Osteocyte (in vitro differentiated cells): ENCODE results near the gene GNAZ. TPM values are rescaled to one million over a fixed set of nuclear protein-coding genes. Genes with fewer than 3 reads are reported as not detected.
A peak's percentile ranks its signal among the peaks of the same experiment; 100 is the strongest.
"Not testable (repeated sequence)": the region's sequence is repeated elsewhere in the genome, so short reads cannot be mapped to it uniquely, and the experiment has no call there.

Experiments
- DNase-seq: peaks from one replicate; pipeline ENCODE4 v3.0.0; 2021; ENCODE audit warnings: mixed read lengths; ENCODE audit not compliant: unreplicated experiment; ENCODE audit errors: extremely low spot score
- H3K27ac Mint-ChIP-seq: one replicate; pipeline ENCODE4 v1.8.0; 2021; ENCODE audit warnings: mild to moderate bottlenecking, mixed read lengths; ENCODE audit not compliant: unreplicated experiment
- H3K27me3 Mint-ChIP-seq: one replicate; pipeline ENCODE4 v1.8.0; 2021; ENCODE audit warnings: mixed read lengths; ENCODE audit not compliant: unreplicated experiment
- H3K36me3 Mint-ChIP-seq: one replicate; pipeline ENCODE4 v1.8.0; 2021; ENCODE audit warnings: mixed read lengths; ENCODE audit not compliant: unreplicated experiment
- H3K4me1 Mint-ChIP-seq: one replicate; pipeline ENCODE4 v1.8.0; 2021; ENCODE audit warnings: mixed read lengths; ENCODE audit not compliant: unreplicated experiment
- H3K4me3 Mint-ChIP-seq: one replicate; pipeline ENCODE4 v1.8.0; 2021; ENCODE audit warnings: mild to moderate bottlenecking, moderate library complexity, mixed read lengths; ENCODE audit not compliant: unreplicated experiment
- H3K9me3 Mint-ChIP-seq: one replicate; pipeline ENCODE4 v1.8.0; 2021; ENCODE audit warnings: mixed read lengths; ENCODE audit not compliant: unreplicated experiment
- CTCF ChIP-seq: fragments of 200-600 bp; sonication (generic); IDR thresholded peaks from 2 replicates; pipeline ENCODE4 v1.5.0; 2021; ENCODE audit warnings: antibody characterized with exemption, mild to moderate bottlenecking, moderate library complexity
- total RNA-seq: library from RNA; stranded (reverse); gene quantifications from 2 replicates; pipeline ENCODE4 v1.2.1, GENCODE V29; 2021

GNAZ gene
- total RNA-seq, 1 donor from 2014 or later: 2.9 TPM

GRCh38 chr22:23047265-23047664 lies 23.1 kb upstream of the GNAZ start:
- H3K36me3 Mint-ChIP-seq: no peaks in the 10 kb centered on the region
- DNase-seq: no peak
- H3K27ac Mint-ChIP-seq: no peak overlapping the region
- peaks cover 55% of the 10 kb centered on the region for H3K27me3 Mint-ChIP-seq
- H3K9me3 Mint-ChIP-seq: peaks cover 6% of the 10 kb centered on the region
- no peak overlapping the region for H3K4me3 Mint-ChIP-seq
- H3K4me1 Mint-ChIP-seq: no peaks in the 10 kb centered on the region
- no peak for TF ChIP-seq CTCF

- Mint-ChIP-seq H3K27me3 (peaks cover 54% of the 10 kb centered on the region), H3K4me1 (no peaks in the 10 kb centered on the region), H3K36me3 (no peaks in the 10 kb centered on the region), H3K4me3 (no peak overlapping the region), H3K27ac (no peak overlapping the region), H3K9me3 (peaks cover 6% of the 10 kb centered on the region)
- no peak for TF ChIP-seq CTCF
- DNase-seq: no peak
Measured at GRCh38 chr22:23047742-23048141, 22.6 kb upstream of the GNAZ start.

GRCh38 chr22:23050546-23050945 lies 19.8 kb upstream of the GNAZ start:
- not testable (repeated sequence) for H3K9me3 Mint-ChIP-seq, H3K36me3 Mint-ChIP-seq, H3K27ac Mint-ChIP-seq, H3K4me3 Mint-ChIP-seq, DNase-seq, H3K4me1 Mint-ChIP-seq
- H3K27me3 Mint-ChIP-seq: peaks cover 47% of the 10 kb centered on the region

- no peaks in the 10 kb centered on the region for H3K36me3 Mint-ChIP-seq
- no peaks in the 10 kb centered on the region for H3K4me1 Mint-ChIP-seq
- H3K27me3 Mint-ChIP-seq: peaks cover 60% of the 10 kb centered on the region
- DNase-seq: peak; percentile 65
- peaks cover 18% of the 10 kb centered on the region for H3K9me3 Mint-ChIP-seq
- no peak for TF ChIP-seq CTCF
- H3K4me3 Mint-ChIP-seq: no peak overlapping the region
- H3K27ac Mint-ChIP-seq: no peak overlapping the region
Measured at GRCh38 chr22:23053051-23053707, 17.1 kb upstream of the GNAZ start.

- Mint-ChIP-seq H3K27ac (no peak overlapping the region), H3K9me3 (peaks cover 18% of the 10 kb centered on the region), H3K36me3 (no peaks in the 10 kb centered on the region), H3K4me3 (no peak overlapping the region), H3K4me1 (no peaks in the 10 kb centered on the region), H3K27me3 (peaks cover 52% of the 10 kb centered on the region)
- DNase-seq: no peak
- no peak for TF ChIP-seq CTCF
Measured at GRCh38 chr22:23053912-23054530, 16.3 kb upstream of the GNAZ start.
